ENCODE measurements around the gene KCNN4.

GRCh38 chr19:43762814-43763213 is 18.0 kb downstream of the KCNN4 start:
- TF ChIP-seq POLR2AphosphoS5 (IDR thresholded peaks at IDR 0.05) (no peak), CTCF (IDR thresholded peaks at IDR 0.05) (no peak), POLR2A (IDR thresholded peaks at IDR 0.05) (no peak)

All from sigmoid colon (tissue), 4 donors.